GM12891 (cell line): ENCODE results near the gene IQUB.
"Not testable (repeated sequence)": the region's sequence is repeated elsewhere in the genome, so short reads cannot be mapped to it uniquely, and the experiment has no call there.

Experiments used
- DNase-seq: peaks from one replicate; pipeline ENCODE4 v3.0.0; 2011; ENCODE audit warnings: low spot score; ENCODE audit not compliant: insufficient read length
- FAIRE-seq: peaks from 2 replicates; lab custom pipeline; 2011; peaks lifted over from hg19 to GRCh38; lab: Jason Lieb, UNC
- PAX5 ChIP-seq: IDR thresholded peaks from 2 replicates; pipeline ENCODE4 v1.6.1; 2011; ENCODE audit warnings: low read length, moderate library complexity, mild to moderate bottlenecking; ENCODE audit not compliant: insufficient read depth, severe bottlenecking
- POLR2A ChIP-seq: IDR thresholded peaks from 2 replicates; pipeline ENCODE4 v1.6.1; 2011; ENCODE audit warnings: low read depth, low read length, control low read depth
- POLR2AphosphoS5 ChIP-seq: IDR thresholded peaks from 2 replicates; pipeline ENCODE4 v1.6.1; 2011; ENCODE audit warnings: low read depth, low read length, control low read depth
- POU2F2 ChIP-seq: IDR thresholded peaks from 2 replicates; pipeline ENCODE4 v1.6.1; 2011; ENCODE audit warnings: low read depth, mild to moderate bottlenecking, control low read depth, low read length, moderate library complexity
- SPI1 ChIP-seq: IDR thresholded peaks from 2 replicates; pipeline ENCODE4 v1.6.1; 2011; ENCODE audit warnings: low read depth, low read length, control low read depth
- TAF1 ChIP-seq: IDR thresholded peaks from 2 replicates; pipeline ENCODE4 v1.6.1; 2011; ENCODE audit warnings: low read depth, low read length, control low read depth

The IQUB gene

GRCh38 chr7:123570390-123571182 lies 36.2 kb upstream of the IQUB start:
- no peak for TF ChIP-seq TAF1
- DNase-seq, result no peak
- FAIRE-seq, result no peak

DNA sequence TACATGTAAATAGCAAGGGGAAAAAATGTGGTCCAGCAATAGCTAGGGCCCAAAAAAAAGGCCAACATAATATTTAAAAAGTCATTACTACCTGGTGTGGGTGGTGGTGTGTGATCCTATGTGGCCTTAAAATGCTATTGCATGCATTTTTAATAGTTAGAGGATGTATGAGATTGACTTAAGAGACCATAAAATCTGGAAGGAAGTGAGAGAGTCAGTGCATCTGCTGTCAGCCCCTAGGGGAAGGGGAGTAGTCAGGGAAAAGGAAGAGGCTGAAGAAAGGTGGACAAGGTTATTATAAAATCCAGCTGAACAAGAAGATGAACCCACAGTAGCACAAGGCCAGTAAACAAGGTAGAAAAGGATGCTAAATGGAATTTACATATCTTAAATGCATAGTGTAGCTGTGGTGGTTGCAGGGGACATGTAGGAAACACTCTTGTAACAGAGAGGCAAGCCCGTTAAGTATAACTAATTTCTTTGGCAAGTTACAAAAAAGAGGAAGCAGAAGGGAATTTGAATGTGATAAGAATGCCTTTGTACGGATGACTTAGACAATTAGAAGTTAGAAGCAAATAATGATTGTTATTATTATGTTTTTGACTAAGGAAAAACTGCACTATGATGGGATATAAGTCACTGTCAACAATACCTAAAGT lies 35.1 kb upstream of the IQUB start:
- FAIRE-seq (no peak), DNase-seq (no peak)
- TF ChIP-seq POLR2A, result no peak
- no peak for TF ChIP-seq PAX5
- TF ChIP-seq POLR2AphosphoS5, result no peak
- TF ChIP-seq POU2F2, result no peak
- TF ChIP-seq SPI1, result no peak
- TF ChIP-seq TAF1, result no peak

GRCh38 chr7:123562121-123562520 lies 27.7 kb upstream of the IQUB start:
- no peak for DNase-seq
- FAIRE-seq, result no peak
- TF ChIP-seq POLR2A, result no peak
- no peak for TF ChIP-seq SPI1
- TF ChIP-seq TAF1, result no peak
- TF ChIP-seq POLR2AphosphoS5, result no peak
- TF ChIP-seq PAX5, result no peak
- TF ChIP-seq POU2F2, result no peak

DNA sequence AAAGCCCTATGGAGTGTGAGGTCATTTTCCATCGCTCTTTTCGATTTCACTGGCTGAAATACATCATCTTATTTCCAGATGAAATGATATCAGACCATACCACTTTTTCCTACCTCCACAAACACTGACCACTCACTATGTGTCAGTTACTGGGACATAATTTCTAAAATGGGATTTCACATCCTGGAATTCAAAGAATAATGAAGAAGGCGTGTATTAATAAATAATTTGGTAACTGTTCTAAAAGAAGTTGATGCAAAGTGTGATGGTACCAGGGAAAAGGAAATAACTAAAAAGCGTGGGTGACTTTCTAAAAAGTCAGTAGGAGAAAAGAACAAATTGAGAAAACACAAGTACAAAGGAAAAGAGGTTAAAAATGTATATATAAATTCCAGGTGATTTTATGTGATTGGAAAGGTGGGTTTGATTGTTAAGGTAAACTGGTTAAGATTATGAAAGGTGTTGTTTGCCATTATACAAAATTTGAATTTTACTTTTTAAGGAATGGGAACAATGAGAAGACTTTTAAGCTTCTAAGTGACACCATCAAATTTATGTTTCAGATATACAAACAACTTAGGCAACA lies 24.0 kb upstream of the IQUB start:
- FAIRE-seq, result no peak
- no peak for DNase-seq
- TF ChIP-seq SPI1 (no peak), POLR2A (no peak), POU2F2 (no peak), POLR2AphosphoS5 (no peak), TAF1 (no peak)

DNA sequence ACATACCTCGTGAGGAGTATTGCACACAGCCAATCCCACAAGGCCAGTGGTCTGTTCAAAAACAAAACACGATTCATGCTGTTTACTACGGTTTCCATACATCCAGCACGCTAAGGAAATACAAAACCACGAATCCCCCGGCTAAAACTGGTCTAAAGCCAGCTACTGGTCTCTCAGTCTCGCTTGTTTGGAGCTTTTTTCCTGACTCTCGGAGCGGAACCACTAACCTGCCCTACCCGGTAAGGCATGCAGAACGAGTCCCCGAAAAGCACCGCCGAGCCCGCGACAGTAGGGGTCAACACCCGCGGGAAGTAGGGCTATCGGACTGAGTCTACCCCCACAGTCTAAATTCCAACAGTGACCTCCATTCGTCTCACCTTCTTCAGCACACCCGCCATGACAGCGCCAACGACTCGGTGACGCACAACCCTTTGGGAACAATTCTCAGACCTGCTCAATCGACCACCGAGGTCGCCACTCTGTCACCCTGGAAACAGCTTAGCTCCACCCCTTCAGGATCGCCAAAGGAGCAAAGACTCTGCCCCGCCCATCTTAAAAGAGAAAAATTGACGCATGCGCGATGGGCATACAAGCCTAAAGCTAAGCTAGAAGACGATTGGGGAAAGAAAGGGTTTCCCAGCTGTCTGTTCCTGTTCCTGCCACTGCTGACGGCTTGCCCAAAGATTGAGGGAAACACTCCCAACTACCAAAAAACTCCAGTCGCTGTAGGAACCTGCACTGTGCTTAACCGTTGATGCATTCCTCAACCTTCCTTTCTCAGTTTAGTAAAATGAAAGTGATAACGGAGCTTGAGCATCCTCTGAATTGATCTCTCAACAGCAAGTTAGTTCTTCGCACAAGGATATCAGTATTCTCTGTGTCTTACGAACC lies 23.2 kb upstream of the IQUB start, which contains the start of gene NDUFA5:
Gene NDUFA5, minus strand, starts transcription at position 421 of the 891 bp plus-strand sequence. Its CDS starts 23 bp downstream, at position 398.
- DNase-seq, result peak; percentile 45
- TF ChIP-seq POLR2A (peak; percentile 78), SPI1 (no peak), POU2F2 (peak; percentile 62; the same call in 1 of the 2 replicates), POLR2AphosphoS5 (peak; percentile 75), TAF1 (peak; percentile 89), PAX5 (peak; percentile 33)
- peak; percentile 97 for FAIRE-seq

DNA sequence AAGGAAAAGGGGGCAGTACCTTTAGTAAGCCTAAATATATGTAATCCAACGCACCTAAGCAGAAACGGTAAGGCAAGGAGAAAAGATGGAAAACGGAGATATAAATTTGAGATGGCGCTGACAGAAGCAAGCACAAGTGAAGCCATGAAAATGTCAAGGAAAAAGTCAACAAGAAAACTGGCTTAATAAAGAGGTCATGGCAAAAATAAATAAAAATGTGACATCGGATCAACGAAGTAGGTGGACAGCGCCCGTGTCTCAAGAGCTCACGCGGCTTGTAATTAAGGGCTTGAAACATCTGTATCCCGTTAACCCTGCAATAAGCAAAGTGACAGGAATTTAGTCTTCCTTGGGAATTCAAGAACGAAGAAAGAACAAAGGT lies 22.6 kb upstream of the IQUB start:
- TF ChIP-seq POU2F2, result no peak
- TF ChIP-seq PAX5, result no peak
- no peak for TF ChIP-seq SPI1
- TF ChIP-seq POLR2AphosphoS5, result no peak
- no peak for TF ChIP-seq TAF1
- TF ChIP-seq POLR2A, result no peak
- DNase-seq (no peak), FAIRE-seq (no peak)

GRCh38 chr7:123555484-123555883 lies 21.1 kb upstream of the IQUB start:
- TF ChIP-seq PAX5, result no peak
- no peak for TF ChIP-seq SPI1
- no peak for TF ChIP-seq POLR2A
- TF ChIP-seq TAF1, result no peak
- no peak for TF ChIP-seq POU2F2
- no peak for TF ChIP-seq POLR2AphosphoS5
- FAIRE-seq (no peak), DNase-seq (no peak)

DNA sequence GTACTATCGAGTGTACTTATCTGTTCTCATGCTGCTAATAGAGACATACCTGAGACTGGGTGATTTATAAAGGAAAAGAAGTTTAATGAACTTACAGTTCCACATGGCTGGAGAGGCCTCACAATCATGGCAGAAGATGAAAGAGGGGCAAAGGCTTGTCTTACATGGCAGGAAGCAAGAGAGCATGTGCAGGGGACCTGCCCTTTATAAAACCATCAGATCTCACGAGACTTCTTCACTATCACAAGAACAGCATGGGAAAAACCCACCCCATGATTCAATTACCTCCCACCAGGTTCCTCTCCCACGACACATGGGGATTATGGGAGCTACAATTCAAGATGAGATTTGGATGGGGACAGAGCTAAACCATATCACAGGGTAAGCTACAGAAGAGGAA lies 18.8 kb upstream of the IQUB start:
- TF ChIP-seq TAF1 (no peak), SPI1 (no peak), PAX5 (no peak), POU2F2 (no peak)
- FAIRE-seq (no peak), DNase-seq (no peak)

- no peak for FAIRE-seq
- DNase-seq, result no peak
- no peak for TF ChIP-seq POLR2AphosphoS5
- no peak for TF ChIP-seq POU2F2
- TF ChIP-seq TAF1, result no peak
- no peak for TF ChIP-seq POLR2A
- TF ChIP-seq SPI1, result no peak
- no peak for TF ChIP-seq PAX5
These were observed 18.2 kb upstream of the IQUB start for GRCh38 chr7:123552641-123553040.

DNA sequence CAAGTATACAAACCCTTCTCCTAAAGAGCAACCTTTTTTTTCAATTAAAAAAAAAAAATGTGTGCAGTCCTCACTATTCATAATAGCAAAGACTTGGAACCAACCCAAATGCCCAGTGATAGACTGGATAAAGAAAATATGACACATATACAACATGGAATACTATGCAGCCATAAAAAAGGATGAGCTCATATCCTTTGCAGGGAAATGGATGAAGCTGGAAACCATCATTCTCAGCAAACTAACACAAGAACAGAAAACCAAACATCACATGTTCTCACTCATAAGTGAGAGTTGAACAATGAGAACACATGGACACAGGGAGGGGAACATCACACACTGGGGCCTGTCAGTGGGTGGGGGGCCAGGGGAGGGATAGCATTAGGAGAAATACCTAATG lies 17.7 kb upstream of the IQUB start:
- DNase-seq, FAIRE-seq: not testable (repeated sequence)
